ENCODE measurements around the gene OSER1. TPM values are rescaled to one million over a fixed set of nuclear protein-coding genes. Genes with fewer than 3 reads are reported as not detected.

The OSER1 gene
- total and polyA plus RNA-seq, 8 donors, result 7.8 to 87.5 (median 31.7) TPM

DNA sequence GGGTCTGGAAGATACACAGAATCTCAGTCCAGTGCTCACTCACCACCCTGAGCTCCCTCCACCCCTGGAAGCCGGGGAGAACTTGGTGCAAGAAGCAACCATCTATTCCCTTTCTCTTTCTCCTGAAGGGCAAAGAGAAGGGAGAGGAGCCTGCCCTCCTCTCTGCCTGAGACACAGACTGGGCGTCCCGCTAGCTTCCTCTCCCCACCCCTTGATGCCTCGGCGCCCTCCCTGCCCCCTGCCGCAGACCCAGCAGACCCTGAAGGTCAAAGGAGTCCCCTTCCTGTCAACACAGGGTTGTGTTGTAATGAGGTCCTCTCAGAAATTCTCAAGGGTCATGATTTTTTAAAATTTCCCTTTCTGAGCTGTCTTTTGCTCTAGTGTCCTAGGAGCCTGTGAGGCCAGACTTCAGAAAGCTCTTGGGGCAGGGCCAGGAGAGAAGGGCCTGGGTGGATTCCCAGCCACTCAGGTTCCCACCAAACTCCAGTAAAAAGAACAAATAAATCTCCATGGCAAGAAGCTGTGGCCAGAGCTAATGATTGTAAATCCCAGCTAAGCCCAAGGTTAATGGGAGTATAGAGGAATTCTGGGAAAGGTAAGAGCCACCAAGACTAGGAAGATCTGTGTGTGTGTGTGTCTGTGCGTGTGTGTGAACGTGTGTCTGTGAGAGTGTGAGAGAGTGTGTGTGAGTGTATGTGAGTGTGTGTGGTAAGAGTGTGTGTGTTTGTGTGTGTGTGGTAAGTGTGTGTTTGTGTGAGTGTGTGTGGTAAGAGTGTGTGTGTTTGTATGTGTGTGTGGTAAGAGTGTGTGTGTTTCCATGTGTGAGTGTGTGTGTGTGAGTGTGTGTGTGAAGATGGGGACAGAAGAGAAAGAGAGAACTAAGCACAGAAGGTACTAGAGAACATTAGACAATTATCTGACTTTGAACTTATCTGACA is 22.5 kb downstream of the OSER1 start:
- Histone ChIP-seq H3K36me3 (no peaks in the 10 kb centered on the region), H3K4me1 (peaks cover 6 to 38% (median 24%) of the 10 kb centered on the region in 4 donors), H3K27me3 (peaks cover 0 to 20% (median 14%) of the 10 kb centered on the region in 3 donors), H3K27ac (peak overlapping the region; percentile 35 to 91 (median 80)), H3K4me3 (peak overlapping the region; percentile 20 to 51 (median 46)), H3K9me3 (no peaks in the 10 kb centered on the region)
- 33 to 67% (median 56%) methylated on average over 8 of the region's 8 CpGs for WGBS, 5 donors
- DNase-seq, result peak in 1 of 2 donors; percentile 41
- TF ChIP-seq POLR2A (IDR thresholded peaks at IDR 0.05), result no peak
- TF ChIP-seq POLR2AphosphoS5 (IDR thresholded peaks at IDR 0.05), result no peak
- TF ChIP-seq EP300 (IDR thresholded peaks at IDR 0.05), result no peak
- TF ChIP-seq, protein P1, sequence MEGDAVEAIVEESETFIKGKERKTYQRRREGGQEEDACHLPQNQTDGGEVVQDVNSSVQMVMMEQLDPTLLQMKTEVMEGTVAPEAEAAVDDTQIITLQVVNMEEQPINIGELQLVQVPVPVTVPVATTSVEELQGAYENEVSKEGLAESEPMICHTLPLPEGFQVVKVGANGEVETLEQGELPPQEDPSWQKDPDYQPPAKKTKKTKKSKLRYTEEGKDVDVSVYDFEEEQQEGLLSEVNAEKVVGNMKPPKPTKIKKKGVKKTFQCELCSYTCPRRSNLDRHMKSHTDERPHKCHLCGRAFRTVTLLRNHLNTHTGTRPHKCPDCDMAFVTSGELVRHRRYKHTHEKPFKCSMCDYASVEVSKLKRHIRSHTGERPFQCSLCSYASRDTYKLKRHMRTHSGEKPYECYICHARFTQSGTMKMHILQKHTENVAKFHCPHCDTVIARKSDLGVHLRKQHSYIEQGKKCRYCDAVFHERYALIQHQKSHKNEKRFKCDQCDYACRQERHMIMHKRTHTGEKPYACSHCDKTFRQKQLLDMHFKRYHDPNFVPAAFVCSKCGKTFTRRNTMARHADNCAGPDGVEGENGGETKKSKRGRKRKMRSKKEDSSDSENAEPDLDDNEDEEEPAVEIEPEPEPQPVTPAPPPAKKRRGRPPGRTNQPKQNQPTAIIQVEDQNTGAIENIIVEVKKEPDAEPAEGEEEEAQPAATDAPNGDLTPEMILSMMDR (IDR thresholded peaks at IDR 0.05), result no peak
- intact Hi-C loops (cut with DNase I; ENCODE audit: low total_unique reads), result no loop called here

DNA sequence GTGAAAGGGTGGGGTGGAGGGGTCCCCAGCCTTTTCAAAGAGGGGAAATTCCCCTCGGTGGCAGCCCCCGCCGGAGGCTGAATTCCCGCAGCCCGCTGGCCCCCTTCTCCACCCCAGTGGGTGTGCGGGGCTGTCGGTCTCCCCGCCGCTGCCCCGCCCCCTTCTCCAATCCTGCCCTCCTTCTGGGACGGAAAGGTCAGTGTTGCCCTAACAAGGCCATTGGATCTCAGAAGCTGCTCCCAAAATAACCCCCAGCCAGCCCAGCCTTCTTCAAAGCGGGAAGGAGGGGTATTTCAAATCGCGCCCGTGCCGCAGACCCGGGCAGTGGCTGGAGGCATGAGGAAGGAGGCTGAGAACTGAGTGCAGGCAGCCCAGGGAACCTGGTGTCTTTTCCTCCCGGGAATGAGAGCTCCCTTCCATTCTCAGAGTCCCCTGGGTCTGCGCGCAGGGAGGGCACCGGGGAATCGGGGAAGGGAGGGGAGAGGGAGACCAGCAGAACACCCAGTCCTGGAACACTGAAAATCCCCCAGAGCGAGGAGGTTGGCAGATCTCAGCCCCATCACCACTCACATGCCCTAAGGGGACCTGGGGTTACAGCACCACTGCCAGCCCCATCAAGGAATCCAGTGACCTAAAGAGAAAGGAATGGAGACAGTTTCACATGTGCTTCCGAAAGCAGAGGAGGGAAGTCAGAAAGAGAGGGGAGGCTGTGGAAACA is 23.4 kb downstream of the OSER1 start, which contains the start of gene JPH2:
Gene JPH2 (minus strand): TSS at position 135 of the 718 bp plus-strand sequence. CDS start 483 bp downstream, outside the sequence.
- H3K27me3 ChIP-seq, result peaks cover 0 to 20% (median 14%) of the 10 kb centered on the region in 3 donors
- peaks cover 6 to 39% (median 24%) of the 10 kb centered on the region in 4 donors for H3K4me1 ChIP-seq
- H3K4me3 ChIP-seq, result peak within 1 kb of the TSS; percentile 44 to 55 (median 50)
- peak in 2 of 3 donors; percentile 25 to 58 for TF ChIP-seq POLR2AphosphoS5 (IDR thresholded peaks at IDR 0.05)
- no peak for TF ChIP-seq POLR2A (IDR thresholded peaks at IDR 0.05)
- peak; percentile 72 for TF ChIP-seq EP300 (IDR thresholded peaks at IDR 0.05)
- intact Hi-C loops (cut with DNase I; ENCODE audit: low total_unique reads), result no loop called here
- H3K9me3 ChIP-seq, result no peaks in the 10 kb centered on the region
- DNase-seq, result peak; percentile 39 to 81
- no peaks in the 10 kb centered on the region for H3K36me3 ChIP-seq
- WGBS, 5 donors, result 4 to 9% (median 6%) methylated on average over 15 to 24 of the region's 24 CpGs
- H3K27ac ChIP-seq, result peak within 1 kb of the TSS; percentile 35 to 91 (median 80)

DNA sequence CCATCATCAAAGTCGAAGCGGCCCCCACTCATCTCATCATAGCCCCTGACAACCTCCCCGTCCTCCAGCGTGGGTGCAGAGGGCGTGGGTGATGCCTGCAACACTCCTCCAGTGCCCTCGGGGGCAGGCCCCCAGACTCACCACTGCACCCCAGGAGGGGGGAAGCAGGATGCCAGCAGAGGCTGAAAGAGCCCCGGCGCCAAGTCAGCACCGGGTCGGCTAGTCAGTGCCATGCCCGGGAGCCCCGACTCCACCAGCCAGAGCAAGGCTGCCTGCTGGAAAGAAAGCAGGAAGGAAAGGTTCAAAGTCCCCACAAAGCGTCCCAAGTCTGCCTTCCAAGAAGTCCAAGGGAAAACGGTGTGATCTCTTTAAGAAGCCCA is 23.9 kb downstream of the OSER1 start:
- WGBS, 5 donors, result 14 to 30% (median 21%) methylated on average over 8 to 14 of the region's 14 CpGs
- intact Hi-C loops (cut with DNase I; ENCODE audit: low total_unique reads), result no loop called here
- H3K9me3 ChIP-seq, result no peaks in the 10 kb centered on the region
- H3K4me1 ChIP-seq, result peaks cover 6 to 44% (median 26%) of the 10 kb centered on the region in 4 donors
- H3K4me3 ChIP-seq, result peak overlapping the region; percentile 44 to 55 (median 50)
- H3K27me3 ChIP-seq, result peaks cover 0 to 20% (median 14%) of the 10 kb centered on the region in 3 donors
- TF ChIP-seq POLR2A (IDR thresholded peaks at IDR 0.05) (no peak), POLR2AphosphoS5 (IDR thresholded peaks at IDR 0.05) (no peak), EP300 (IDR thresholded peaks at IDR 0.05) (no peak)
- TF ChIP-seq, protein P1 (IDR thresholded peaks at IDR 0.05), result no peak
- H3K36me3 ChIP-seq, result no peaks in the 10 kb centered on the region
- H3K27ac ChIP-seq, result peak overlapping the region in 4 of 5 donors; percentile 78 to 91 (median 80)
- DNase-seq, result no peak

DNA sequence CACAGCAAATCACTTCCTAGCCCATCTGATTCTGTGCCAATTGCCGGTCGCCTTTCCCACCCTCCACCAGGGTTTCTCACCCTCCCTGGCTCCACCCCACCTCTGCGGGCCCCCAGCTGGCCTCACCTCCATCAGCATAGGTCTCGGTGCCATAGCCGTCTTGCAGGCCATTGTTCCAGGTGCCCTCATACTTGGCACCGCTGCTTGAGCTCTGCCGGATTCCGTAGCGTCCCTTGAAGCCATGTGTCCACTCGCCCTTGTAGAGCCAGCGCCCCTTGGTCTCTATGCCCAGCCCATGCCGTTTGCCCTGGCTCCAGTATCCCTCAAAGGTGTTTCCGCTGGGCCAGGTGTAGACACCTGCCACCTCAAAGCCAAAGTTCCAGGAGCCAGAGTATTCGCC is 24.4 kb downstream of the OSER1 start:
- WGBS, 5 donors, result 79 to 88% (median 85%) methylated on average over 13 to 14 of the region's 14 CpGs
- TF ChIP-seq, protein P1 (IDR thresholded peaks at IDR 0.05), result no peak
- TF ChIP-seq POLR2A (IDR thresholded peaks at IDR 0.05) (no peak), POLR2AphosphoS5 (IDR thresholded peaks at IDR 0.05) (no peak), EP300 (IDR thresholded peaks at IDR 0.05) (no peak)
- peak overlapping the region; percentile 44 to 55 (median 50) for H3K4me3 ChIP-seq
- H3K4me1 ChIP-seq, result peaks cover 6 to 47% (median 27%) of the 10 kb centered on the region in 4 donors
- no peak for DNase-seq
- H3K36me3 ChIP-seq, result no peaks in the 10 kb centered on the region
- intact Hi-C loops (cut with DNase I; ENCODE audit: low total_unique reads), result no loop called here
- peaks cover 0 to 20% (median 14%) of the 10 kb centered on the region in 3 donors for H3K27me3 ChIP-seq
- peak overlapping the region in 4 of 5 donors; percentile 78 to 91 (median 80) for H3K27ac ChIP-seq
- no peaks in the 10 kb centered on the region for H3K9me3 ChIP-seq

All from stomach (tissue), 9 donors.